K562 (cell line): ENCODE results near the gene ARL8A. TPM values are rescaled to one million over a fixed set of nuclear protein-coding genes. Genes with fewer than 3 reads are reported as not detected.
A peak's percentile ranks its signal among the peaks of the same experiment; 100 is the strongest.

Experiments used
- EP300 ChIP-seq: IDR thresholded peaks from 2 replicates; pipeline ENCODE4 v1.6.1; 2012; ENCODE audit warnings: low read length, improper control_type of control experiment
- ESRRB ChIP-seq: fragments of 250-450 bp; sonication (Bioruptor Pico); IDR thresholded peaks from 2 replicates; pipeline ENCODE4 v1.5.0; 2020; ENCODE audit warnings: mild to moderate bottlenecking, moderate library complexity, borderline replicate concordance
- FOXP1 ChIP-seq: sonication (generic); formaldehyde crosslinking; IDR thresholded peaks from 2 replicates; pipeline ENCODE4 v1.8.0; 2022; ENCODE audit warnings: mild to moderate bottlenecking, missing genetic modification reagents
- NFIC ChIP-seq: fragments of 450-650 bp; IDR thresholded peaks from 2 replicates; pipeline ENCODE4 v1.6.1; 2017; ENCODE audit warnings: mild to moderate bottlenecking, inconsistent platforms
- NR2C2 ChIP-seq, 2 experiments: fragments of 200-800 bp in 1 of 2; sonication (Bioruptor generic) in 1 of 2; sonication (generic) in 1 of 2; formaldehyde crosslinking in 1 of 2; IDR thresholded peaks; 2 replicates each; pipeline versions ENCODE4 v1.6.1 to v1.8.0; 2016 to 2022; ENCODE audit warnings: mild to moderate bottlenecking in 1 of 2, missing compliant biosample characterization in 1 of 2, missing genetic modification characterization in 1 of 2, missing genetic modification reagents in 1 of 2
- POLR2AphosphoS5 ChIP-seq: IDR thresholded peaks from 2 replicates; pipeline ENCODE4 v1.6.1; 2011; ENCODE audit warnings: mild to moderate bottlenecking, low read depth, low read length, moderate library complexity; ENCODE audit not compliant: control insufficient read depth, insufficient read depth
- POLR2G ChIP-seq: fragments of 200-400 bp; formaldehyde crosslinking; IDR thresholded peaks from 2 replicates; pipeline ENCODE4 v1.6.1; 2017; ENCODE audit warnings: low read depth, mild to moderate bottlenecking, antibody characterized with exemption, low read length, moderate library complexity
- SUPT5H ChIP-seq: fragments of 450-650 bp; IDR thresholded peaks from 2 replicates; pipeline ENCODE4 v1.6.1; 2016
- ZFX ChIP-seq: sonication (generic); formaldehyde crosslinking; IDR thresholded peaks from 2 replicates; pipeline ENCODE4 v1.8.0; 2022; ENCODE audit warnings: mild to moderate bottlenecking, missing genetic modification reagents, moderate library complexity
- ZNF830 ChIP-seq: fragments of 250-450 bp; sonication (Bioruptor Pico); IDR thresholded peaks from 2 replicates; pipeline ENCODE4 v1.5.0; 2021; ENCODE audit warnings: mild to moderate bottlenecking
- polyA plus RNA-seq, 8 experiments: library from polyadenylated mRNA; depleted of rRNA in 4 of 8; stranded (reverse) in 5 of 8; unstranded in 3 of 8; fragments of >200 nt; fragmentation: Nextera tagmentation in 2 of 8; fragmentation: Illumina TruSeq in 1 of 8; extraction: Ambion mirVana in 2 of 8; extraction: Trizol in 1 of 8; gene quantifications; 2 replicates each; pipeline versions ENCODE4 v1.2.1 to v1.2.3, GENCODE V29; 2011 to 2014; ENCODE audit warnings: inconsistent platforms in 1 of 8, missing spikeins in 1 of 8
- total RNA-seq, 7 experiments: library from RNA; depleted of rRNA in 6 of 7; stranded (reverse); fragments of >200 nt in 6 of 7; fragmentation: Illumina TruSeq in 2 of 7; extraction: Trizol in 2 of 7; gene quantifications; 2 replicates each; pipeline versions ENCODE4 v1.2.1 to v1.2.3, GENCODE V29; 2011 to 2021; ENCODE audit warnings: low replicate concordance in 1 of 7
- TF ChIP-seq, protein P1 (sequence below): fragments of 200-800 bp; sonication (Bioruptor generic); IDR thresholded peaks from 2 replicates; pipeline ENCODE4 v1.6.1; 2016; ENCODE audit warnings: missing genetic modification characterization, missing compliant biosample characterization
- TF ChIP-seq, protein P2 (sequence below): sonication (generic); formaldehyde crosslinking; IDR thresholded peaks from 2 replicates; pipeline ENCODE4 v1.4.0; 2020; ENCODE audit warnings: mild to moderate bottlenecking, missing genetic modification reagents
- TF ChIP-seq, protein P3 (sequence below): IDR thresholded peaks from 3 replicates; pipeline ENCODE4 v1.6.1; 2011; ENCODE audit warnings: borderline replicate concordance, mild to moderate bottlenecking, moderate library complexity; ENCODE audit not compliant: insufficient read length; ENCODE audit errors: extremely low read depth

Gene ARL8A
- total and polyA plus RNA-seq, 9 of the 15 experiments (the other 6 are each of a cell fraction or from before 2014, with no cell fraction given), result 0.17 to 27.3 (median 15.6) TPM

DNA sequence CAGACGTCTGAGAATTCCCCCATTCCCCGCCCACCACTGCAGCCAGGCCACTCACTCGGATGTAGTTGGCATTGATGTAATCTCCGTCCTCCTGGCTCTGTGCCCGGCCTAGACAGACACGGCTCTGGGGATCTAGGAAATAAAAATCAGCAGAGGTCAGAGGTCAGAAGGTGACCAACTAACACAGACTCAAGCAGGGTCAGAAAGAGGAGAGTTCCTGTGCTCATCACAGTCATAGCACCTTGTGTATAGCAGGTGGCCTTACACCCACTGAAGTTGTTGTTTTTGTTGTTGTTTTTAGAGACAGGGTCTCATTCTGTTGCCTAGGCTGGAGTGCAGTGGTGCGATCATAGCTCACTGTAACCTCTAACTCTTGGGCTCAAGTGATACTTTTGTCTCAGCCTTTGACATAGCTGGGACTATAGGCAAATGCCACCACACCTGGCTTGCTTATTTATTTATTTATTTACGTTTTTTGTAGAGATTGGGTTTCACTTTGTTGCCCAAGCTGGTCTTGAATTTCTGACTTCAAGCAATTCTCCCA, 11.0 kb upstream of the ARL8A start (continued):
- TF ChIP-seq FOXP1 (0 out of 2 replicates have a peak, but pooled peaks have one; percentile 20), ZFX (CRISPR knock-in tag) (peak; percentile 25; the same call in 1 of the 2 replicates), ZNF830 (CRISPR knock-in tag) (no peak), SUPT5H (peak; percentile 46; the same call in 1 of the 2 replicates), ESRRB (no peak), NR2C2 (CRISPR knock-in tag; IDR thresholded peaks at IDR 0.05) (no peak), NR2C2 (tag; IDR thresholded peaks at IDR 0.05) (peak; percentile 94), POLR2G (0 out of 2 replicates have a peak, but pooled peaks have one; percentile 15), POLR2AphosphoS5 (peak; percentile 57; the same call in 1 of the 2 replicates), EP300 (no peak), NFIC (peak; percentile 80)
- TF ChIP-seq, protein P1, sequence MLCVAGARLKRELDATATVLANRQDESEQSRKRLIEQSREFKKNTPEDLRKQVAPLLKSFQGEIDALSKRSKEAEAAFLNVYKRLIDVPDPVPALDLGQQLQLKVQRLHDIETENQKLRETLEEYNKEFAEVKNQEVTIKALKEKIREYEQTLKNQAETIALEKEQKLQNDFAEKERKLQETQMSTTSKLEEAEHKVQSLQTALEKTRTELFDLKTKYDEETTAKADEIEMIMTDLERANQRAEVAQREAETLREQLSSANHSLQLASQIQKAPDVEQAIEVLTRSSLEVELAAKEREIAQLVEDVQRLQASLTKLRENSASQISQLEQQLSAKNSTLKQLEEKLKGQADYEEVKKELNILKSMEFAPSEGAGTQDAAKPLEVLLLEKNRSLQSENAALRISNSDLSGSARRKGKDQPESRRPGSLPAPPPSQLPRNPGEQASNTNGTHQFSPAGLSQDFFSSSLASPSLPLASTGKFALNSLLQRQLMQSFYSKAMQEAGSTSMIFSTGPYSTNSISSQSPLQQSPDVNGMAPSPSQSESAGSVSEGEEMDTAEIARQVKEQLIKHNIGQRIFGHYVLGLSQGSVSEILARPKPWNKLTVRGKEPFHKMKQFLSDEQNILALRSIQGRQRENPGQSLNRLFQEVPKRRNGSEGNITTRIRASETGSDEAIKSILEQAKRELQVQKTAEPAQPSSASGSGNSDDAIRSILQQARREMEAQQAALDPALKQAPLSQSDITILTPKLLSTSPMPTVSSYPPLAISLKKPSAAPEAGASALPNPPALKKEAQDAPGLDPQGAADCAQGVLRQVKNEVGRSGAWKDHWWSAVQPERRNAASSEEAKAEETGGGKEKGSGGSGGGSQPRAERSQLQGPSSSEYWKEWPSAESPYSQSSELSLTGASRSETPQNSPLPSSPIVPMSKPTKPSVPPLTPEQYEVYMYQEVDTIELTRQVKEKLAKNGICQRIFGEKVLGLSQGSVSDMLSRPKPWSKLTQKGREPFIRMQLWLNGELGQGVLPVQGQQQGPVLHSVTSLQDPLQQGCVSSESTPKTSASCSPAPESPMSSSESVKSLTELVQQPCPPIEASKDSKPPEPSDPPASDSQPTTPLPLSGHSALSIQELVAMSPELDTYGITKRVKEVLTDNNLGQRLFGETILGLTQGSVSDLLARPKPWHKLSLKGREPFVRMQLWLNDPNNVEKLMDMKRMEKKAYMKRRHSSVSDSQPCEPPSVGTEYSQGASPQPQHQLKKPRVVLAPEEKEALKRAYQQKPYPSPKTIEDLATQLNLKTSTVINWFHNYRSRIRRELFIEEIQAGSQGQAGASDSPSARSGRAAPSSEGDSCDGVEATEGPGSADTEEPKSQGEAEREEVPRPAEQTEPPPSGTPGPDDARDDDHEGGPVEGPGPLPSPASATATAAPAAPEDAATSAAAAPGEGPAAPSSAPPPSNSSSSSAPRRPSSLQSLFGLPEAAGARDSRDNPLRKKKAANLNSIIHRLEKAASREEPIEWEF, result 0 out of 2 replicates have a peak, but pooled peaks have one; percentile 37
- TF ChIP-seq, protein P2, sequence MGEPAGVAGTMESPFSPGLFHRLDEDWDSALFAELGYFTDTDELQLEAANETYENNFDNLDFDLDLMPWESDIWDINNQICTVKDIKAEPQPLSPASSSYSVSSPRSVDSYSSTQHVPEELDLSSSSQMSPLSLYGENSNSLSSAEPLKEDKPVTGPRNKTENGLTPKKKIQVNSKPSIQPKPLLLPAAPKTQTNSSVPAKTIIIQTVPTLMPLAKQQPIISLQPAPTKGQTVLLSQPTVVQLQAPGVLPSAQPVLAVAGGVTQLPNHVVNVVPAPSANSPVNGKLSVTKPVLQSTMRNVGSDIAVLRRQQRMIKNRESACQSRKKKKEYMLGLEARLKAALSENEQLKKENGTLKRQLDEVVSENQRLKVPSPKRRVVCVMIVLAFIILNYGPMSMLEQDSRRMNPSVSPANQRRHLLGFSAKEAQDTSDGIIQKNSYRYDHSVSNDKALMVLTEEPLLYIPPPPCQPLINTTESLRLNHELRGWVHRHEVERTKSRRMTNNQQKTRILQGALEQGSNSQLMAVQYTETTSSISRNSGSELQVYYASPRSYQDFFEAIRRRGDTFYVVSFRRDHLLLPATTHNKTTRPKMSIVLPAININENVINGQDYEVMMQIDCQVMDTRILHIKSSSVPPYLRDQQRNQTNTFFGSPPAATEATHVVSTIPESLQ (CRISPR knock-in tag), result 0 out of 2 replicates have a peak, but pooled peaks have one; percentile 39
- TF ChIP-seq, protein P3, sequence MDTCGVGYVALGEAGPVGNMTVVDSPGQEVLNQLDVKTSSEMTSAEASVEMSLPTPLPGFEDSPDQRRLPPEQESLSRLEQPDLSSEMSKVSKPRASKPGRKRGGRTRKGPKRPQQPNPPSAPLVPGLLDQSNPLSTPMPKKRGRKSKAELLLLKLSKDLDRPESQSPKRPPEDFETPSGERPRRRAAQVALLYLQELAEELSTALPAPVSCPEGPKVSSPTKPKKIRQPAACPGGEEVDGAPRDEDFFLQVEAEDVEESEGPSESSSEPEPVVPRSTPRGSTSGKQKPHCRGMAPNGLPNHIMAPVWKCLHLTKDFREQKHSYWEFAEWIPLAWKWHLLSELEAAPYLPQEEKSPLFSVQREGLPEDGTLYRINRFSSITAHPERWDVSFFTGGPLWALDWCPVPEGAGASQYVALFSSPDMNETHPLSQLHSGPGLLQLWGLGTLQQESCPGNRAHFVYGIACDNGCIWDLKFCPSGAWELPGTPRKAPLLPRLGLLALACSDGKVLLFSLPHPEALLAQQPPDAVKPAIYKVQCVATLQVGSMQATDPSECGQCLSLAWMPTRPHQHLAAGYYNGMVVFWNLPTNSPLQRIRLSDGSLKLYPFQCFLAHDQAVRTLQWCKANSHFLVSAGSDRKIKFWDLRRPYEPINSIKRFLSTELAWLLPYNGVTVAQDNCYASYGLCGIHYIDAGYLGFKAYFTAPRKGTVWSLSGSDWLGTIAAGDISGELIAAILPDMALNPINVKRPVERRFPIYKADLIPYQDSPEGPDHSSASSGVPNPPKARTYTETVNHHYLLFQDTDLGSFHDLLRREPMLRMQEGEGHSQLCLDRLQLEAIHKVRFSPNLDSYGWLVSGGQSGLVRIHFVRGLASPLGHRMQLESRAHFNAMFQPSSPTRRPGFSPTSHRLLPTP, result no peak
